Testis (tissue), 3 donors: Measurements from ENCODE around the gene TNRC18. TPM values are rescaled to one million over a fixed set of nuclear protein-coding genes. Genes with fewer than 3 reads are reported as not detected.
A peak's percentile ranks its signal among the peaks of the same experiment; 100 is the strongest.

Experiments used
- DNase-seq: peaks from one replicate; pipeline ENCODE4 v3.0.0-alpha.2; 2019
- H3K27ac ChIP-seq, 2 donors: fragments of 200-600 bp; sonication (generic); one replicate each; pipeline ENCODE4 v1.5.1; 2019
- H3K27me3 ChIP-seq: fragments of 200-600 bp; sonication (generic); one replicate; pipeline ENCODE4 v1.5.1; 2019
- H3K36me3 ChIP-seq: fragments of 200-600 bp; sonication (generic); one replicate; pipeline ENCODE4 v1.5.1; 2017; ENCODE audit warnings: low read depth; ENCODE audit errors: missing control alignments
- H3K4me1 ChIP-seq: fragments of 200-600 bp; sonication (generic); one replicate; pipeline ENCODE4 v1.5.1; 2019
- H3K4me3 ChIP-seq, 2 donors: fragments of 200-600 bp; sonication (generic); one replicate each; pipeline ENCODE4 v1.5.1; 2017 to 2019
- H3K9me3 ChIP-seq: fragments of 200-600 bp; sonication (generic); one replicate; pipeline ENCODE4 v1.5.1; 2017
- POLR2A ChIP-seq: fragments of 450-650 bp; IDR thresholded peaks from one replicate; pipeline ENCODE4 v1.6.1; 2017; ENCODE audit warnings: antibody characterized with exemption, mild to moderate bottlenecking, moderate library complexity
- WGBS, 2 donors: methylation state at CpG; one replicate each; pipeline ENCODE4 v1.1.5; 2018; 5-methylcytosine and 5-hydroxymethylcytosine counted together
- intact Hi-C: fragments of 100-400 bp; cut with DNase I; formaldehyde crosslinking; loops from one replicate; pipeline ENCODE4 v1.15.1; 2023; ENCODE audit warnings: low total_unique reads
- polyA plus RNA-seq: library from polyadenylated mRNA; stranded (reverse); fragments of 350-450 nt; fragmentation: Illumina TruSeq; extraction: RNeasy Lipid Tissue Mini Kit (QIAGEN cat#74804); gene quantifications from one replicate; pipeline ENCODE4 v1.2.3, GENCODE V29; 2014; ENCODE audit warnings: low read depth, low replicate concordance; ENCODE audit not compliant: insufficient read depth
- total RNA-seq, 2 donors: library from RNA; depleted of rRNA; stranded (reverse); fragments of >200 nt; gene quantifications; one replicate each; pipeline ENCODE4 v1.2.3, GENCODE V29; 2016
- TF ChIP-seq, protein P1 (sequence below), 3 experiments: fragments of 450-650 bp in 2 of 3; fragments of 200-600 bp in 1 of 3; sonication (generic) in 1 of 3; IDR thresholded peaks; one replicate each; pipeline ENCODE4 v1.5.1; 2016 to 2019; ENCODE audit warnings: antibody characterized with exemption in 3 of 3, mild to moderate bottlenecking in 2 of 3, moderate library complexity in 1 of 3

Gene TNRC18
- total and polyA plus RNA-seq, 3 donors from 2014 or later = 56.2 to 128 (median 117) TPM

DNA sequence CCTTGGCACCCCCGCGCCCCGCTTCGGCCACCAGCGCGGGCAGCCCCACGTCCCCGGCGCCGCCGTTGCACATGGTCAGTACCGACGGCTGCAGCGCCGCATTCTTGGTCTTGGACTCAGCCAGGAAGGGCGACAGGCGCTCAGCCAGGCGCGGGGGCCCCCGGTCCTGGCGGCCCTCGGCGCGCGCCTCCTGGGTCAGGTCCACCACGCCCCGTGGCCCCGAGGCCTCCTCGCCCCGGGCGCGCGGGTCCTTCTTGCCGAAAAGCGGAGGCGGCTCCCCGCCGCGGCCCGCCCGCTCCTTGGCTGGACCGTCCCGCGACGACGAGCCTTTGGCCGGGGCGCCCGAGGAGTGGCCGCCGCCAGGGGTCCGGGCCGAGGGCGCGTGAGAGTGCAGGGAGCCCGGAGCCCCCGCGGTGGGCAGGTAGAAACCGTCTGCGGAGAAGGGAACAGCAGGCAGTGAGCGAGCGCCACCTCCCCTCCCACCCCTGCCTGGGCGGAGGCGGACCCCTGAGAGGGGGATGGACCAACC lies 34.7 kb downstream of the TNRC18 start:
- DNase-seq = no peak
- Histone ChIP-seq H3K4me3 (peak overlapping the region; percentile 2 to 10), H3K4me1 (peaks cover under 1% of the 10 kb centered on the region), H3K27ac (no peak overlapping the region), H3K9me3 (no peaks in the 10 kb centered on the region), H3K36me3 (no peaks in the 10 kb centered on the region), H3K27me3 (no peaks in the 10 kb centered on the region)
- intact Hi-C loops = no loop called here
- WGBS, 2 donors = 64 to 82% methylated on average over 17 to 60 of the region's 64 CpGs
- TF ChIP-seq, protein P1, sequence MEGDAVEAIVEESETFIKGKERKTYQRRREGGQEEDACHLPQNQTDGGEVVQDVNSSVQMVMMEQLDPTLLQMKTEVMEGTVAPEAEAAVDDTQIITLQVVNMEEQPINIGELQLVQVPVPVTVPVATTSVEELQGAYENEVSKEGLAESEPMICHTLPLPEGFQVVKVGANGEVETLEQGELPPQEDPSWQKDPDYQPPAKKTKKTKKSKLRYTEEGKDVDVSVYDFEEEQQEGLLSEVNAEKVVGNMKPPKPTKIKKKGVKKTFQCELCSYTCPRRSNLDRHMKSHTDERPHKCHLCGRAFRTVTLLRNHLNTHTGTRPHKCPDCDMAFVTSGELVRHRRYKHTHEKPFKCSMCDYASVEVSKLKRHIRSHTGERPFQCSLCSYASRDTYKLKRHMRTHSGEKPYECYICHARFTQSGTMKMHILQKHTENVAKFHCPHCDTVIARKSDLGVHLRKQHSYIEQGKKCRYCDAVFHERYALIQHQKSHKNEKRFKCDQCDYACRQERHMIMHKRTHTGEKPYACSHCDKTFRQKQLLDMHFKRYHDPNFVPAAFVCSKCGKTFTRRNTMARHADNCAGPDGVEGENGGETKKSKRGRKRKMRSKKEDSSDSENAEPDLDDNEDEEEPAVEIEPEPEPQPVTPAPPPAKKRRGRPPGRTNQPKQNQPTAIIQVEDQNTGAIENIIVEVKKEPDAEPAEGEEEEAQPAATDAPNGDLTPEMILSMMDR (IDR thresholded peaks at IDR 0.05) = no peak
- no peak for TF ChIP-seq POLR2A

DNA sequence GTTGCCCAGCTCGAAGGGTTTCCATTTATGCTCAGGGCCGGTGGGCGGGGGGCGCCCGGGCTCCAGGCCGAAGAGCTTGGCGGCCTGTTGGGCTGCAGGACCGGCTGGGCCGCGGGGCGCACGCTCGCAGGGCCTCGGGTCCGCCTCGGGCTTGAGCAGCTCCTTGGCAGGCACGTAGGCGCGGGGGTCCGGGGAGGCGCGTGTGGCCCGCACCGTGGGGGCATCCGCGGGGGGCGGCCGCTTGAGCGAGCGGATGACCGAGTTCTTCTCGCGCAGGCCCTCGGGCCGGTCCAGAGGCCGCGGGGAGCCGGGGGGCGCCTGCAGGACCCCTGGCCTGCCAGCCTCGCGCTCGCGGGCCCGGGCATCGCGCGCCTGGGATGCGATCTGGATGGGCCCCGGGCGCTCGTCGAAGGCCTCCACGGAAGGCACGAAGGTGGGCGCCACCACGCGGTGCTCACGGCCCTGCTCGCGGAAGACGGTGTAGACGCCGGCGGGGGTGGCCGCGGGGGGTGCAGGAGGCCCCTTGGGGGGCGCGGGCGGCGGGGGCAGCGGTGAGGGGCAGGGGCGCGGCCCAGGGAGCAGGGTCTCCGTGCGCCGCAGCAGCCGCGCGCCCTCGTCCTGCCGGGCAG lies 35.2 kb downstream of the TNRC18 start:
- H3K36me3 ChIP-seq = no peaks in the 10 kb centered on the region
- intact Hi-C loops = no loop called here
- no peak for TF ChIP-seq POLR2A
- TF ChIP-seq, protein P1 (IDR thresholded peaks at IDR 0.05) = no peak
- no peaks in the 10 kb centered on the region for H3K27me3 ChIP-seq
- no peaks in the 10 kb centered on the region for H3K9me3 ChIP-seq
- 72% methylated on average over 79 of the region's 81 CpGs; no CpG with 5 or more reads in 1 of the 2 donors for WGBS, 2 donors
- no peak overlapping the region for H3K27ac ChIP-seq
- peak overlapping the region; percentile 2 to 29 for H3K4me3 ChIP-seq
- DNase-seq = no peak
- peaks cover 7% of the 10 kb centered on the region for H3K4me1 ChIP-seq

DNA sequence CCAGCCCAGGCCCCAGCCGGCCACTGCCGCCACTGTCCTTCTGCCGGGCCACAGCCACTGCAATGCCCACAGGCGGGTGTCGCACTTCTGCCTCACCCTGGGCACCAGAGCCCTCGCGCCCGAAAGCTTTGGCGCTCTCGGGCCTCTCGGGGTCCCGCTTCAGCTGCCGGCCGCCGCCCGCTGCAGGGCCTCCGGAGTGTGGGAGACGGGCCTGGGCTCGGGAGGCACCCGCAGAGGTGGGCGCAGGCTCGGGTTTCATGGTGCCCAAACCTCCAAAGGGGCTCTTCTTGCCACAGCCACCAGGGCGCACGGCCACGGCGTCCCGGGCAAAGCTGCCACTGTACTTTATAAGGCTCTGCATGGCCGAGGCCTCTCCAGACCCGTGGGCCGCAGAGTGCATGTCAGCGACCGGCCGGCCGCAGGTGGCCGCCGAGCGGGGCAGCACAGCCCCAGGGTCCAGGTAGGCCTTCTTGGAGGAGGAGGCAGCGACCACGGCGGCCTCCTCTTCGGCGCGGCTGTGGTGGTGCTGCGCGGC lies 35.9 kb downstream of the TNRC18 start:
- no peaks in the 10 kb centered on the region for H3K36me3 ChIP-seq
- H3K9me3 ChIP-seq = no peaks in the 10 kb centered on the region
- H3K27ac ChIP-seq = no peak overlapping the region
- intact Hi-C loops = no loop called here
- 61 to 73% methylated on average over 5 to 39 of the region's 45 CpGs for WGBS, 2 donors
- H3K27me3 ChIP-seq = no peaks in the 10 kb centered on the region
- peaks cover 13% of the 10 kb centered on the region for H3K4me1 ChIP-seq
- peak overlapping the region in 1 of 2 donors; percentile 29 for H3K4me3 ChIP-seq
- TF ChIP-seq, protein P1 (IDR thresholded peaks at IDR 0.05) = no peak
- TF ChIP-seq POLR2A = no peak
- DNase-seq = no peak

DNA sequence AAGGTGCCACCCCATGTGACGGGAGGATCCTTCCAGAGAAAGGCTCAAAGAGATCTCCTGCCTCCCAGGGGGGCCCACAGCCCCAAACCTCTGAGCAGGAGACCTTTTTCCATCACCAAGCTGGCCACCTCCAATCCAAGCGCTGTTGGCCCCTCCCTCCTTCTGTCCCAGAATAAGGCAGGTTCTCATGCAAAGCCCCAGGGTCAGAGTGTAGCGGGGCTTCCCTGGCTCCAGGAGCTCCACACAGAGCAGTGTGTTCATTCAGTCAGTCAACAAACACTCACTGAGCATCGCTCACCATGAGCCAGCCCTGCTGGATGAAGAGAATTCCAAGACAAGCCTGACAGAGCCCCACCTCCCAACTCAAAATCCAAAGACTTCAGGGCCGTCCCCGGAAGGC lies 39.0 kb downstream of the TNRC18 start:
- WGBS, 2 donors = 72 to 76% methylated on average over 5 to 6 of the region's 6 CpGs
- Histone ChIP-seq H3K27me3 (no peaks in the 10 kb centered on the region), H3K27ac (no peak overlapping the region), H3K36me3 (no peaks in the 10 kb centered on the region), H3K9me3 (no peaks in the 10 kb centered on the region), H3K4me1 (peaks cover 22% of the 10 kb centered on the region), H3K4me3 (no peak overlapping the region)
- TF ChIP-seq, protein P1 (IDR thresholded peaks at IDR 0.05) = no peak
- no peak for TF ChIP-seq POLR2A
- DNase-seq = no peak
- intact Hi-C loops = no loop called here
